D721Med (cell line): ENCODE measurements around the gene GALNT1.

ENCODE experiments used
- DNase-seq: peaks from one replicate; pipeline ENCODE4 v3.0.0; 2011; ENCODE audit warnings: low spot score; ENCODE audit not compliant: insufficient read length
- FAIRE-seq: peaks from 2 replicates; lab custom pipeline; 2011; peaks lifted over from hg19 to GRCh38; lab: Jason Lieb, UNC
- TF ChIP-seq, protein P1 (sequence below): IDR thresholded peaks from 2 replicates; pipeline ENCODE4 v1.5.1; 2012; ENCODE audit warnings: mild to moderate bottlenecking, control low read depth; ENCODE audit not compliant: insufficient read depth; ENCODE audit errors: missing control alignments

Gene GALNT1

DNA sequence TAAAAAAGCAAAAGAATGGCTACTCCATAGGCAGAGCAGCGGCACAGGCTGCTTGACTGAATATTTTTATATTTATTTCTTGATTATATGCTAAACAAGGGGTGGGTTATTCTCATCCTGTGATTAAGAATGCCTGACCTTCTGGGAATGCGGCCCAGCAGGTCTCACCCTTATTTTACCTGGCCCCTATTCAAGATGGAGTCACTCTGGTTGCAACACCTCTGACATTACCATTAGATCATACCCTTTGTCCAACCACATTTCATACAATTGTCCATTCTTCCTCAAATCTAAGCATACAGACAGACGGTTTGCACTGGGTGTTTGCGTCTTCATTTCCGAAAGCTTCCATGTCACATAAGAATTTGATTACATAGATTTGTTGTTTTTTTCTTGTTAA, 168.2 kb downstream of the GALNT1 start:
- DNase-seq (no peak), FAIRE-seq (no peak)
- TF ChIP-seq, protein P1, sequence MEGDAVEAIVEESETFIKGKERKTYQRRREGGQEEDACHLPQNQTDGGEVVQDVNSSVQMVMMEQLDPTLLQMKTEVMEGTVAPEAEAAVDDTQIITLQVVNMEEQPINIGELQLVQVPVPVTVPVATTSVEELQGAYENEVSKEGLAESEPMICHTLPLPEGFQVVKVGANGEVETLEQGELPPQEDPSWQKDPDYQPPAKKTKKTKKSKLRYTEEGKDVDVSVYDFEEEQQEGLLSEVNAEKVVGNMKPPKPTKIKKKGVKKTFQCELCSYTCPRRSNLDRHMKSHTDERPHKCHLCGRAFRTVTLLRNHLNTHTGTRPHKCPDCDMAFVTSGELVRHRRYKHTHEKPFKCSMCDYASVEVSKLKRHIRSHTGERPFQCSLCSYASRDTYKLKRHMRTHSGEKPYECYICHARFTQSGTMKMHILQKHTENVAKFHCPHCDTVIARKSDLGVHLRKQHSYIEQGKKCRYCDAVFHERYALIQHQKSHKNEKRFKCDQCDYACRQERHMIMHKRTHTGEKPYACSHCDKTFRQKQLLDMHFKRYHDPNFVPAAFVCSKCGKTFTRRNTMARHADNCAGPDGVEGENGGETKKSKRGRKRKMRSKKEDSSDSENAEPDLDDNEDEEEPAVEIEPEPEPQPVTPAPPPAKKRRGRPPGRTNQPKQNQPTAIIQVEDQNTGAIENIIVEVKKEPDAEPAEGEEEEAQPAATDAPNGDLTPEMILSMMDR: no peak

DNA sequence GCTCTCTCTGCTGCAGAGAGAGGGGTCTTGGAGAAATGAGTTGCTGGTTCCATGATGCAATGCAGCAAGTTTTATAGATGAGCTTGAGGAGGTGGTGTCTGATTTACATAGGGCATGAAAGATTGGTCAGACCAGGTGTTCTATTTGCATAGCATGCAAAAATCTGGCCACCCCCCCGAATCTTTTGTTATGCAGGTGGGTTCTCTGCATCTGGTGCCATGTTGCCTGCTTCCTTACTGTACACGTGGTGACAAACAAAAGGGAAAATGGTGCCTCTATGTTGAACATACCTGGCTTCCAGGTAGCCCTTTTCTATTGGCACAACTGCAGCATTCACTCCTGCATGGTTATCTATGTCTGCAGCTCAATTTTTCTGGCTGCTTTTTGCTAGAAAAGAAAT, 169.4 kb downstream of the GALNT1 start:
- DNase-seq (no peak), FAIRE-seq (no peak)
- TF ChIP-seq, protein P1: no peak

DNA sequence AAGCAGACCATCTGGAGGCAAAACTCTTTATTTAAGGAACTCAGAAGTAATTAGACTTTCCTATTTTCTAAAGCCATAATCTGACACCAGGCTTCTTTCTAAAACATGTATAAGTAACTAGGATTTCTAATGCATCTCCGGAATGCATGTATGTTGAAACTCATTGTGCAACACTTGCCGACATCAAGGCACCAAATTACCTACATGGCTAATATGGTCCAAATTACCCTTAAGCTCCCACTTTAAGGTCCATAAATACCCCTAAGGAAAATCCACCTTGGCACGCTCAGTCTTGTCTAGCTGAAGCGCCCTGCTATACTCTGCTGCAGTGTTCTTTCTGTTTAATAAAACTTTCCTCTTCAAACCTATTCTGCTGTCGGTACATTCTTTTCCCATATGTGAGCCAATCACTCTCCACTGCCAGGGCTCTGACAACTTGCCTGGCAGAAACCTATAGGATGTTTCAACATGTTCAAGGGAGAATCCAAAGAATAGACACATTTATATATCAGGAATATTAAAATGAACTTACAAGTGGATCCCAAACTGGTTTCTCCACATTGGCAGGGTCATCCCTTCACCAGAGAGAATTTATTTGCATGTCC, 171.9 kb downstream of the GALNT1 start:
- TF ChIP-seq, protein P1: no peak
- no peak for DNase-seq

DNA sequence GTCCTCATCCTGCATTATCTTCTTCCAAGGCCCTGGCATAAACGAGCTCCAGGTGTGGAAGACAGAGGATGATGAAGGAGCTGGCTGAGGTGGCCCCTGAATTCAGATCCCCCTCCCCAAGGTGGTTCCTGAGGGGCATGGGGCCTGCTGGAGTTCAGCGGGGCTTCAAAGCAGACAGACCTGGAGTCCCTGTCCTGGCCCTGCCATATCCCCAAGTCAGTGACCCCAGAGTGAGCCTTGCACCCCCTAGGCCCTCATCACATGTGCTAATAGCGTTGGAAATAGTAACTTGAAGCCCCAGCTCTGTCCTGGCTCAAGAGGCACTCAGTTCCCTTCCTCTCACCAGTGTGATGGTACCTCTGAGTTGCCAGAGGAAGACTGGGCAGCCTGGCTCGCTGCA, 172.9 kb downstream of the GALNT1 start:
- DNase-seq: no peak
- FAIRE-seq: no peak
- TF ChIP-seq, protein P1: no peak

More for the DNA sequence above, 171.9 kb downstream of the GALNT1 start:
- FAIRE-seq: no peak

DNA sequence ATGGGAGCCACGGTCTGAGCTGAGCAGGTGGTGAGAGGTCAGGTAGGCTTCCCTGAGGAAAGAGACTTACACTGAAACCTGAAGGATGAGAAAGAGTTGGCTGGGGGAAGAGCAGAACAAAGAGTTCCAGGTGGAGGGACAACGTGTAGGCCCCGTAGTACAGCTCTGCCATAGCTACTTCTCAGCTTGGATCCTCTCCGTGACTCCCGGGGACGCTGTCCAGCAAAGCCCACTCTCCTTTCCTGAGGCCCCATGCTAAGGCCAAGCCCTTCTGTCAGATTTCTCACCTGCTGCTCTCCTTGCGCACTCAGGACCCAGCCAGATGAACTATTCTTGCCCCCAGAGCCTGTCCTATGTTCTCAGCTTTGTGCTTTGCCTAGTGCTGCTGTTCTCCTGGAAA, 173.8 kb downstream of the GALNT1 start:
- TF ChIP-seq, protein P1: no peak
- FAIRE-seq: no peak
- DNase-seq: no peak

DNA sequence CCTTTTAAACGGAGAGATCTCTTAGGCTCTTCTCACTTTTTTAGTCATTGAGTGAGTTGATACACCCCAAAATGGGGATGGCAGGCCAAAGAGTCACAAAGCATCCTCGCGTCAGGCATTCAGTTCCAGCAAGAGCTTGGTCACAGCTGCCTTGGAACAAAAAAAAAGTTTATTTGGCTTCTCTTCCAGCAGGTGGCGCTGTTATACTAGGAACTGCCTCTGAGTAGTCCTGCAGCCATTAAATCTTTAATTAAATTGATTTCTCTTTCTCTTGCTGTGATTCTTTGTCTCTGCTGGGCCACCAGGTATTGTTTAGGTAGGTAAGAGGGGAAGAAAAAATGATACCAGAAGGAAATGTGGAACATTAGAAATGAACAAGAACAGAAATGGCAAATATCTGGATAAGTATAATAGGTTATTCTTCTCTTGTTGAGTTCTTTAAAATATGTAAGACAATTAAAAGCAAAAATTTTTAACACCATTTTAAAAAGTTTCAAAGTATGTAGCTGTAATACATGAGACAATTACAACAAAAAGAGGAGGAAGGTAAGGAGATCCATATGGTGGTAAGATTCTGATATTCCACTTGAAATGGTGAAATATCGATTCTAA, 175.1 kb downstream of the GALNT1 start:
- TF ChIP-seq, protein P1: peak; percentile 79
- FAIRE-seq (peak; percentile 83), DNase-seq (peak; percentile 41)
